CD4-positive, alpha-beta T cell treated with Interleukin-6 for 4 hours (primary cell): Measurements from ENCODE around the gene SORBS2.
"Not testable (repeated sequence)": the region's sequence is repeated elsewhere in the genome, so short reads cannot be mapped to it uniquely, and the experiment has no call there.

ENCODE experiments used
- DNase-seq: peaks from one replicate; pipeline ENCODE4 v3.0.0-alpha.2; 2020; ENCODE audit warnings: mixed read lengths

SORBS2 gene

GRCh38 chr4:185578284-185578683, 233.7 kb downstream of the SORBS2 start:
- no peak for DNase-seq

- DNase-seq = no peak
These were observed 234.7 kb downstream of the SORBS2 start for GRCh38 chr4:185576962-185577950.

- DNase-seq = no peak
These were observed 235.6 kb downstream of the SORBS2 start for GRCh38 chr4:185576314-185576961.

- DNase-seq = no peak
These were observed 238.3 kb downstream of the SORBS2 start for GRCh38 chr4:185573651-185574199.

- no peak for DNase-seq
These were observed 241.3 kb downstream of the SORBS2 start for GRCh38 chr4:185570727-185571126.

GRCh38 chr4:185567381-185568376, 244.3 kb downstream of the SORBS2 start:
- DNase-seq = no peak

- DNase-seq = no peak
These were observed 245.0 kb downstream of the SORBS2 start for GRCh38 chr4:185566972-185567371.

- DNase-seq = no peak
These were observed 245.6 kb downstream of the SORBS2 start for GRCh38 chr4:185566425-185566824.

- DNase-seq = no peak
These were observed 246.3 kb downstream of the SORBS2 start for GRCh38 chr4:185565696-185566095.

GRCh38 chr4:185564349-185564748, 247.6 kb downstream of the SORBS2 start:
- DNase-seq = no peak

GRCh38 chr4:185562531-185562930, 249.5 kb downstream of the SORBS2 start:
- DNase-seq = no peak

- DNase-seq = no peak
These were observed 251.7 kb downstream of the SORBS2 start for GRCh38 chr4:185560316-185560715.

GRCh38 chr4:185559915-185560281, 252.1 kb downstream of the SORBS2 start:
- no peak for DNase-seq

- DNase-seq = not testable (repeated sequence)
These were observed 252.6 kb downstream of the SORBS2 start for GRCh38 chr4:185559251-185559914.

GRCh38 chr4:185554365-185555126, 257.4 kb downstream of the SORBS2 start:
- DNase-seq = no peak

GRCh38 chr4:185552254-185552653, 259.7 kb downstream of the SORBS2 start:
- DNase-seq = no peak

GRCh38 chr4:185550933-185551332, 261.1 kb downstream of the SORBS2 start:
- no peak for DNase-seq

GRCh38 chr4:185549095-185549639, 262.8 kb downstream of the SORBS2 start:
- no peak for DNase-seq

- DNase-seq = no peak
These were observed 263.4 kb downstream of the SORBS2 start for GRCh38 chr4:185548587-185548986.

- DNase-seq = no peak
These were observed 265.7 kb downstream of the SORBS2 start for GRCh38 chr4:185546335-185546734.
